ENCODE measurements around the gene SETBP1. TPM values are rescaled to one million over a fixed set of nuclear protein-coding genes. Genes with fewer than 3 reads are reported as not detected.

Gene SETBP1
- total RNA-seq, 1 donor from 2014 or later, result 12.0 TPM

DNA sequence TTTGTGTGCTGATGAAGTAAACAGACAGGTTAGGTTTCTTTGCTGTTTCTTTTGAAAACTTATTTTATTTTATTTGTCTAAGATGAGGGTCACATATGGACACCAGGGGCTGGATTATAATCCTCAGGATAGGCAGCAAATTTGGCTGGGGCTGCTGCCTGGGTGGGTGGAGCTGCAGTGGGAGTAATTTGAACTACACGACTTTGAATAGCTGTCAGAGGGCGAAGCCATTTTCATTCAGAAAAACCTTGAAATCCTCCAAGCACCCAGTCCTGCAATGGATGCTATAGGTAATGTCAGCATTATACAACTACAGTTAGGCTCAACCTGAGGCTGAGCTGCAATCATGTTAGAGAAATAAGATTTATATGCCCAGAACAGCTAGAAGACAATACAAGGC lies 16.6 kb downstream of the SETBP1 start:
- H4K20me1 ChIP-seq (ENCODE audit: low read depth), result peaks cover 28% of the 10 kb centered on the region
- peaks cover 37% of the 10 kb centered on the region for H3K4me1 ChIP-seq
- Mint-ChIP-seq H3K27ac (no peak overlapping the region), H3K27me3 (ENCODE audit: insufficient read depth, low read depth) (peaks cover 2% of the 10 kb centered on the region), H3K4me3 (no peak overlapping the region), H3K36me3 (peaks cover 44% of the 10 kb centered on the region), H3K9me3 (peaks cover 11% of the 10 kb centered on the region), H3K4me1 (peaks cover 38% of the 10 kb centered on the region)
- H3K4me2 ChIP-seq, result no peak overlapping the region
- H3K36me3 ChIP-seq, result no peaks in the 10 kb centered on the region
- H3K79me2 ChIP-seq (ENCODE audit: low read depth), result peaks cover 47% of the 10 kb centered on the region
- H2AFZ ChIP-seq (replicated peaks), result no peak overlapping the region
- no peak overlapping the region for H3K9ac ChIP-seq
- DNase-seq (ENCODE audit: low spot score), result no peak
- H3K27ac ChIP-seq, result no peak overlapping the region
- no peaks in the 10 kb centered on the region for H3F3A ChIP-seq (ENCODE audit: low read depth)
- no peaks in the 10 kb centered on the region for H3K27me3 ChIP-seq
- TF ChIP-seq EZH2 (IDR thresholded peaks at IDR 0.05) (no peak), EZH2phosphoT487 (IDR thresholded peaks at IDR 0.05) (no peak)
- TF ChIP-seq, protein P1, sequence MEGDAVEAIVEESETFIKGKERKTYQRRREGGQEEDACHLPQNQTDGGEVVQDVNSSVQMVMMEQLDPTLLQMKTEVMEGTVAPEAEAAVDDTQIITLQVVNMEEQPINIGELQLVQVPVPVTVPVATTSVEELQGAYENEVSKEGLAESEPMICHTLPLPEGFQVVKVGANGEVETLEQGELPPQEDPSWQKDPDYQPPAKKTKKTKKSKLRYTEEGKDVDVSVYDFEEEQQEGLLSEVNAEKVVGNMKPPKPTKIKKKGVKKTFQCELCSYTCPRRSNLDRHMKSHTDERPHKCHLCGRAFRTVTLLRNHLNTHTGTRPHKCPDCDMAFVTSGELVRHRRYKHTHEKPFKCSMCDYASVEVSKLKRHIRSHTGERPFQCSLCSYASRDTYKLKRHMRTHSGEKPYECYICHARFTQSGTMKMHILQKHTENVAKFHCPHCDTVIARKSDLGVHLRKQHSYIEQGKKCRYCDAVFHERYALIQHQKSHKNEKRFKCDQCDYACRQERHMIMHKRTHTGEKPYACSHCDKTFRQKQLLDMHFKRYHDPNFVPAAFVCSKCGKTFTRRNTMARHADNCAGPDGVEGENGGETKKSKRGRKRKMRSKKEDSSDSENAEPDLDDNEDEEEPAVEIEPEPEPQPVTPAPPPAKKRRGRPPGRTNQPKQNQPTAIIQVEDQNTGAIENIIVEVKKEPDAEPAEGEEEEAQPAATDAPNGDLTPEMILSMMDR (IDR thresholded peaks at IDR 0.05), result no peak
- H3K9me3 ChIP-seq (ENCODE audit: low read depth), result no peaks in the 10 kb centered on the region
- no peak overlapping the region for H3K4me3 ChIP-seq

DNA sequence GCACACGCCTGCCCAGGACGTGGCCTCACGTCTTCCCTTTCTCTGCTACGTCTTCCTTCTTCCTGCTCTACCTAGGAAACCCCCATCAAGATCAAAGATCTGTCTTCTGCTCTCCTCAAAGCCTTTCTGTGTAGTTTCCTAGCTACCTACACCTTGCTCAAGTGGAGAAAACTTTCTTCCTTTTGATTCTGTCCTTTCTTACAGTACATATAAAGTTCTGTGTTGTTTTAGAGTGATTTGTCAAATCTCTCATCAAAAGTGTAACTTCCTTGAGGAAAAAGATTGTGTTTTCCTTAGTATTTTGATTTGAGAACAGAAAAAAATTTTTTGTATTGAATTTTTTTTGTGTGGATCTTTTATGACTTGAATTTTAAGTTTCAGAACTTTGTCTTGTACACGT lies 17.8 kb downstream of the SETBP1 start:
- Mint-ChIP-seq H3K27me3 (ENCODE audit: insufficient read depth, low read depth) (peaks cover 2% of the 10 kb centered on the region), H3K4me3 (no peak overlapping the region), H3K4me1 (peaks cover 38% of the 10 kb centered on the region), H3K27ac (no peak overlapping the region), H3K9me3 (peaks cover 11% of the 10 kb centered on the region), H3K36me3 (peaks cover 42% of the 10 kb centered on the region)
- TF ChIP-seq, protein P1 (IDR thresholded peaks at IDR 0.05), result no peak
- TF ChIP-seq EZH2phosphoT487 (IDR thresholded peaks at IDR 0.05) (no peak), EZH2 (IDR thresholded peaks at IDR 0.05) (no peak)
- Histone ChIP-seq H3K4me2 (no peak overlapping the region), H3K27me3 (no peaks in the 10 kb centered on the region), H3K4me1 (peaks cover 39% of the 10 kb centered on the region), H2AFZ (replicated peaks) (no peak overlapping the region), H3F3A (ENCODE audit: low read depth) (no peaks in the 10 kb centered on the region), H3K9ac (no peak overlapping the region), H3K36me3 (no peaks in the 10 kb centered on the region), H3K27ac (no peak overlapping the region), H3K9me3 (ENCODE audit: low read depth) (no peaks in the 10 kb centered on the region), H4K20me1 (ENCODE audit: low read depth) (peaks cover 28% of the 10 kb centered on the region), H3K79me2 (ENCODE audit: low read depth) (peaks cover 39% of the 10 kb centered on the region), H3K4me3 (no peak overlapping the region)
- DNase-seq (ENCODE audit: low spot score), result no peak

DNA sequence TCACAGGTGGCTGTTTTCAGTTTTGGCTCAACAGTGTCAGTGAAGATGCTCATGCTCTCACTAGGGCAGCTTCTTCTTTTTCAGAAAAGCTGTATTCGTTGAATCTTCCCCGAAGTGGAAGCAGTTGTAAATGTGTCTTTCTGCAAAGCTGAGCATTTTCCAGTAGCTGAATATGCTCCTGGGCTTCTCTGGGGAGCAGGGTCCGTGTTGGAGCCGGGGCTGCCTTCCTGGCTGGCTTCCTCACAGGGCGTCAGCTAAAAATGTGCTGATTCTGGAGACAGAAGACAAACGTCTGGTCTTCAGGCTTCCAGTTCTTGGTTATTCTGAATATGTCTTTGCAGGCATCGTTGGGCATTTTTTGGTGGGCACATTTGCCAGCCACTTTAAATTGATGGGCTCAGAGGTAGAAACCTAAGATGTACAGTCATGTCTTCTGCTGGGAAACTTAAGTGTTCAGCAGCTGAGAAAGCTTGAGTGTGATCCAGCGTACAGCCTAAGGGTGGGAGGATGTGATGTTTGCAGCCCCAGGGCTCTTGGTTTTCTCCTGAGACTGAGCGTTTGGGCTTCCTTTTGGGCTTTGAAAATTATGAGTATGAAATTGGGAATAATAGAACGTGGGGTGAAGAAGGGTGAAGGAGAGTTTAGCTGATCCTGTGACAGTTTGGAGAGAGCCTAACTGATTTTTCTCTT lies 19.0 kb downstream of the SETBP1 start:
- Mint-ChIP-seq H3K27ac (no peak overlapping the region), H3K4me3 (no peak overlapping the region), H3K9me3 (peaks cover 7% of the 10 kb centered on the region), H3K4me1 (peaks cover 38% of the 10 kb centered on the region), H3K36me3 (peaks cover 39% of the 10 kb centered on the region), H3K27me3 (ENCODE audit: insufficient read depth, low read depth) (peaks cover 2% of the 10 kb centered on the region)
- Histone ChIP-seq H3K9ac (no peak overlapping the region), H3K36me3 (no peaks in the 10 kb centered on the region), H4K20me1 (ENCODE audit: low read depth) (peaks cover 28% of the 10 kb centered on the region), H2AFZ (replicated peaks) (no peak overlapping the region), H3K27ac (no peak overlapping the region), H3K27me3 (no peaks in the 10 kb centered on the region), H3K9me3 (ENCODE audit: low read depth) (no peaks in the 10 kb centered on the region), H3F3A (ENCODE audit: low read depth) (no peaks in the 10 kb centered on the region), H3K4me1 (peaks cover 41% of the 10 kb centered on the region), H3K79me2 (ENCODE audit: low read depth) (peaks cover 37% of the 10 kb centered on the region), H3K4me3 (no peak overlapping the region), H3K4me2 (no peak overlapping the region)
- DNase-seq (ENCODE audit: low spot score), result no peak
- TF ChIP-seq EZH2phosphoT487 (IDR thresholded peaks at IDR 0.05) (no peak), EZH2 (IDR thresholded peaks at IDR 0.05) (no peak)
- TF ChIP-seq, protein P1 (IDR thresholded peaks at IDR 0.05), result no peak

All from neural progenitor cell (in vitro differentiated cells).